Activated T-helper 2 cell treated with anti-CD3 and anti-CD28 coated beads, Interferon-gamma antibody, Interleukin-2, Interleukin-4, amounts not matched to agents 10 μg/mL and 5 μg/mL and 100 μg/mL, durations not matched to agents 14 hours and 24 hours and 36 hours (primary cell): ENCODE results near the gene MUC13. TPM values are rescaled to one million over a fixed set of nuclear protein-coding genes. Genes with fewer than 3 reads are reported as not detected.

Experiments used
- DNase-seq: peaks from one replicate; pipeline ENCODE4 v3.0.0; 2021; ENCODE audit warnings: low spot score
- H3K27ac Mint-ChIP-seq: one replicate; pipeline ENCODE4 v1.8.0; 2021; ENCODE audit warnings: mixed read lengths
- H3K27me3 Mint-ChIP-seq: one replicate; pipeline ENCODE4 v1.8.0; 2021; ENCODE audit warnings: low read depth, mixed read lengths
- H3K36me3 Mint-ChIP-seq: one replicate; pipeline ENCODE4 v1.8.0; 2021; ENCODE audit warnings: low read depth, mixed read lengths
- H3K4me1 Mint-ChIP-seq: one replicate; pipeline ENCODE4 v1.8.0; 2021; ENCODE audit warnings: low read depth, mixed read lengths
- H3K4me3 Mint-ChIP-seq: one replicate; pipeline ENCODE4 v1.8.0; 2021; ENCODE audit warnings: low read depth, mild to moderate bottlenecking, moderate library complexity, mixed read lengths
- H3K9me3 Mint-ChIP-seq: one replicate; pipeline ENCODE4 v1.8.0; 2021; ENCODE audit warnings: mixed read lengths
- intact Hi-C: fragments of 100-400 bp; cut with micrococcal nuclease; formaldehyde crosslinking; loops from one replicate; pipeline ENCODE4 v1.15.1; 2023
- total RNA-seq: library from RNA; stranded (reverse); gene quantifications from 2 replicates; pipeline ENCODE4 v1.2.3, GENCODE V29; 2022

Gene MUC13
- not detected in 2 replicates for total RNA-seq

DNA sequence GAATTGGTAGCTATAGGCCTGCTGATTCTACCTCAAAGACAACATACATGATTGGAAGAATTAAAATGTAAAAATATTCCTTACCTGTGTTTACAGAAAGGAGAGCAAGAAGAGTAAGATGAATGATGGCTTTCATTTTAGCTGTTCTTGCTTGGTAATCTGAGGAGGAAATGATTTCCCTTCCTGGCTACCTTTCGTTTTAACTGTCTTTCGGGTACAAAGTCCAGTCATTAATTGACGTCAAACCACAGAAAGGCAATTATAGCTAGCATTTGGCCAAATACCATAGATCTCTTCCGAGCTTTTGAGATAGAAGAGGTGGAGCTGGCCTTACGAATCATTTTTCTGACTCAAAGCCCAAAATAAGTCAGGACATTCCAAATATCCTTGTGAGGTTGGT lies at the start of gene MUC13:
MUC13 (minus strand) TSS at position 175 of the 400 bp plus-strand sequence; CDS start at position 136, 39 bp downstream.
- DNase-seq, result no peak
- Mint-ChIP-seq H3K27ac (no peak within 1 kb of the TSS), H3K27me3 (peaks cover 45% of the 10 kb centered on the region), H3K4me3 (no peak within 1 kb of the TSS), H3K36me3 (no peaks in the 10 kb centered on the region), H3K9me3 (no peaks in the 10 kb centered on the region), H3K4me1 (no peaks in the 10 kb centered on the region)
- intact Hi-C loops, result no loop called here

- H3K27me3 Mint-ChIP-seq, result no peaks in the 10 kb centered on the region
- intact Hi-C loops, result no loop called here
- DNase-seq, result no peak
- H3K9me3 Mint-ChIP-seq, result no peaks in the 10 kb centered on the region
- H3K27ac Mint-ChIP-seq, result no peak overlapping the region
- H3K4me3 Mint-ChIP-seq, result no peak overlapping the region
- H3K4me1 Mint-ChIP-seq, result no peaks in the 10 kb centered on the region
- peaks cover 24% of the 10 kb centered on the region for H3K36me3 Mint-ChIP-seq
These were observed 48.3 kb upstream of the MUC13 start for GRCh38 chr3:124982855-124983254.

DNA sequence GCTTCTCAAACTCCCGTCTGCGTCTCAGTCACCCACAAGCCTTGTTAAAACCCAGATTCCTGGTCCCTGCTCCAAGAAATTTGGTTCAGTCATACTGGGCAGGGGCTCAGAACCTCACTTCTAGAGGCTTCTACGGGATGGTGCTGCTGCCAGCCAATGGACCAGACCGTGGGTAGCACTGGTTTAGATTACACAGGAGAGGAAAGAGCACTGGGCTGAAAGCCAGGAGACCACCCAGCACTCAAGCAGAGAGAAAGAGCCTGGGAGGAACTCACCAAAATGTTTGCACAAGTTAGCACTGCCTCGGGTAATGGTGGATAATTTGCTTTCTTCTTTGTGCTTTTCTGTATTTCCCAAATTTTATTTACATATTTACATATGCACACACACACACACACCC lies 46.9 kb upstream of the MUC13 start:
- Mint-ChIP-seq H3K4me3 (no peak overlapping the region), H3K27ac (no peak overlapping the region), H3K9me3 (no peaks in the 10 kb centered on the region), H3K27me3 (no peaks in the 10 kb centered on the region), H3K36me3 (peaks cover 38% of the 10 kb centered on the region), H3K4me1 (no peaks in the 10 kb centered on the region)
- intact Hi-C loops, result no loop called here
- DNase-seq, result no peak

DNA sequence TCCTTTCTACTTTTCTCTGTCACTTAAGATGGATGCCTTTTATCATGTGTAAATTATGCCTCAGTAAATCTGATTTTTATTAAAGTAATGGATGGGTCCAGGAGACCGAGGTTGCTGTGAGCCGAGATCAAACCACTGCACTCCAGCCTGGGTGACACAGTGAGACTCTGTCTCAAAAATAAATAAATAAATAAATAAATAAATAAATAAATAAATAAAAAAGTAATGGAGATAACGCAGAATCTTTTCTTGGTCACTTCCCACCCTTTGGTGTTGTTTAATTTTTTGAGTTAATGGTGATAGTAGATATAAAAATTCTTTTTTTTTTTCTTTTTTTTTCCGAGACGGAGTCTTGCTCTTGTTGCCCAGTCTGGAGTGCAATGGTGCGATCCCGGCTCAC lies 44.1 kb upstream of the MUC13 start:
- Mint-ChIP-seq H3K27ac (no peak overlapping the region), H3K9me3 (no peaks in the 10 kb centered on the region), H3K4me3 (no peak overlapping the region), H3K27me3 (no peaks in the 10 kb centered on the region), H3K36me3 (peaks cover 47% of the 10 kb centered on the region), H3K4me1 (no peaks in the 10 kb centered on the region)
- intact Hi-C loops, result no loop called here
- DNase-seq, result no peak

- Mint-ChIP-seq H3K4me3 (no peak overlapping the region), H3K27ac (no peak overlapping the region), H3K27me3 (no peaks in the 10 kb centered on the region), H3K9me3 (no peaks in the 10 kb centered on the region), H3K36me3 (peaks cover 55% of the 10 kb centered on the region), H3K4me1 (no peaks in the 10 kb centered on the region)
- DNase-seq, result no peak
- intact Hi-C loops, result no loop called here
These were observed 41.8 kb upstream of the MUC13 start for GRCh38 chr3:124976383-124976782.

DNA sequence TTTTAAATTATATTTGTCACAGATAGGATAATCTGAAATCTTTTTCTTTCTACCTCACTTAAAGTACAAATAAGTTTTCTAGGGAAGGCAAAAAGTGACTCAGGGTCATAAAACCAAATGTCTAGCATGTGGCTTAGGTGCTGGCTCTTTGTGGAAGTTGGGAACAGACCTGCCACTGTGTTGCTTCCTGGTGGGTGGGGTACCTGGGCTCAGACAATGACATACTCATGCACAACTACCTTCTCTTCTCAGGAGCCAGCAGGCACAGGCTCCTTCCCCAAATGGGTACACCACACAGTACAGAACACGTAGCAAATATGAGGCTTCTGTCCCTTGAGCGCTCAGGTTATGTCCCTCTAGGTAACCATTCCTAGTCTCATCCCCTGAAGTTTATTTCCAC lies 40.1 kb upstream of the MUC13 start:
- DNase-seq, result no peak
- Mint-ChIP-seq H3K27me3 (no peaks in the 10 kb centered on the region), H3K9me3 (no peaks in the 10 kb centered on the region), H3K4me1 (no peaks in the 10 kb centered on the region), H3K27ac (no peak overlapping the region), H3K4me3 (no peak overlapping the region), H3K36me3 (peaks cover 66% of the 10 kb centered on the region)
- intact Hi-C loops, result no loop called here

DNA sequence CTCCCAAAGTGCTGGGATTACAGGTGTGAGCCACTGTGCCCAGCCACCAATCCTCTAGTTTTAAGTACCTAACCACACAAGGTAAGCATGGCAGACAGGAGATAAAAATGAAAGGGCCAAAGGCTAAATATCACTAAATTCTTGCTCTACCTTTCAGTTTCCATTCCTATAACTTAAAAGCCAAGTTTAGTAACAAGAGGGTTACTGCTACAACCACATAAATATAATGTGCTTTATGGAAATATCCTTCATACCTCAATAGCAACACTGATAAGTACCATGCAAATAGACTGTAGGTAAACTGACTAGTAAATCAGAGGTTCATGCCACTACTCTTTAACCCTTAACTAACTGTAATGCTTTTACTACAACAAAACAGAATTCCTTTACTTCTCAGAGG lies 38.7 kb upstream of the MUC13 start:
- Mint-ChIP-seq H3K4me1 (no peaks in the 10 kb centered on the region), H3K4me3 (no peak overlapping the region), H3K36me3 (peaks cover 68% of the 10 kb centered on the region), H3K27me3 (no peaks in the 10 kb centered on the region), H3K9me3 (no peaks in the 10 kb centered on the region), H3K27ac (no peak overlapping the region)
- intact Hi-C loops, result no loop called here
- DNase-seq, result no peak

GRCh38 chr3:124972457-124972856 lies 37.9 kb upstream of the MUC13 start:
- peaks cover 67% of the 10 kb centered on the region for H3K36me3 Mint-ChIP-seq
- H3K4me3 Mint-ChIP-seq, result no peak overlapping the region
- H3K27me3 Mint-ChIP-seq, result no peaks in the 10 kb centered on the region
- DNase-seq, result no peak
- H3K9me3 Mint-ChIP-seq, result no peaks in the 10 kb centered on the region
- H3K4me1 Mint-ChIP-seq, result no peaks in the 10 kb centered on the region
- intact Hi-C loops, result no loop called here
- H3K27ac Mint-ChIP-seq, result no peak overlapping the region

DNA sequence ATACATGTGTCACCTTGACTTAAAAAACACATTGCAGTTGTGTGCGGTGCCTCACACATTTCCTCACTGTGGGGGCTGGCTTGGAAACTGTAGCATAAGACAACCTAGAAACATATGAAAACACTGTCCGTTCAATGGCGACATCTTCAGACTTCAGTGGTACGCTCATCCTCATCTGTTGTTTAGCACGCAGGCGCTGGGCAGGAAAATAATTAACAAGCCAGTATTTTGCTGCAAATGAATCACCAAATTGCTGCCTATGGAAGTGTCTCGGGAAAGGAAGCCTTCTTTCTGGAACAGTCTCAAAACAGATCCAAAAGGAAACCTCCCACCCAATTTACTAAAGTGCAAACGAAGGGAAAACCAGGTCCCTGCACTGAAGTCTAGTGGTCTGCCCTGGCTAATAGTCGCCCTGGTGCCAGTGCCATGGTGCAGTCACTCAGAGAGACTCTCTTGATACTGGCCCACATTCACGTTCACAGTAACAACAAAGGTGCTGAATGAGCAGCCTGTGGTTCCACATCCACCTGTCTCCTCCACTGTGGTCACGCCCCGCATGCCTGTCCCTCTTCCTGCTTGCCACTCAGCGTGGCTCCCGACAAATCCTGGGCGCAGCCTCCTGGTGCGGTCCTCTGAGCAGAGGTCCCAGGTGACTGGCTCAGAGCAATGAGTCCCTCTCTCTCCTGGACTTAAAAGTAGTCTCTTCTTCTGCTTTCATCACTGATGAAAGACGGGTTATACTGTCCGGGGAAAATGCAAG lies 35.6 kb upstream of the MUC13 start:
- Mint-ChIP-seq H3K4me1 (no peaks in the 10 kb centered on the region), H3K27ac (no peak overlapping the region), H3K9me3 (no peaks in the 10 kb centered on the region), H3K36me3 (peaks cover 47% of the 10 kb centered on the region), H3K4me3 (no peak overlapping the region), H3K27me3 (no peaks in the 10 kb centered on the region)
- intact Hi-C loops, result no loop called here
- no peak for DNase-seq

- Mint-ChIP-seq H3K36me3 (peaks cover 44% of the 10 kb centered on the region), H3K4me1 (no peaks in the 10 kb centered on the region), H3K4me3 (no peak overlapping the region), H3K27ac (no peak overlapping the region), H3K27me3 (no peaks in the 10 kb centered on the region), H3K9me3 (no peaks in the 10 kb centered on the region)
- intact Hi-C loops, result no loop called here
- DNase-seq, result no peak
These were observed 34.6 kb upstream of the MUC13 start for GRCh38 chr3:124969190-124969589.

GRCh38 chr3:124967964-124968363 lies 33.4 kb upstream of the MUC13 start:
- H3K27me3 Mint-ChIP-seq, result peaks cover 2% of the 10 kb centered on the region
- no peaks in the 10 kb centered on the region for H3K9me3 Mint-ChIP-seq
- H3K4me1 Mint-ChIP-seq, result no peaks in the 10 kb centered on the region
- DNase-seq, result no peak
- peaks cover 32% of the 10 kb centered on the region for H3K36me3 Mint-ChIP-seq
- intact Hi-C loops, result no loop called here
- no peak overlapping the region for H3K27ac Mint-ChIP-seq
- no peak overlapping the region for H3K4me3 Mint-ChIP-seq

DNA sequence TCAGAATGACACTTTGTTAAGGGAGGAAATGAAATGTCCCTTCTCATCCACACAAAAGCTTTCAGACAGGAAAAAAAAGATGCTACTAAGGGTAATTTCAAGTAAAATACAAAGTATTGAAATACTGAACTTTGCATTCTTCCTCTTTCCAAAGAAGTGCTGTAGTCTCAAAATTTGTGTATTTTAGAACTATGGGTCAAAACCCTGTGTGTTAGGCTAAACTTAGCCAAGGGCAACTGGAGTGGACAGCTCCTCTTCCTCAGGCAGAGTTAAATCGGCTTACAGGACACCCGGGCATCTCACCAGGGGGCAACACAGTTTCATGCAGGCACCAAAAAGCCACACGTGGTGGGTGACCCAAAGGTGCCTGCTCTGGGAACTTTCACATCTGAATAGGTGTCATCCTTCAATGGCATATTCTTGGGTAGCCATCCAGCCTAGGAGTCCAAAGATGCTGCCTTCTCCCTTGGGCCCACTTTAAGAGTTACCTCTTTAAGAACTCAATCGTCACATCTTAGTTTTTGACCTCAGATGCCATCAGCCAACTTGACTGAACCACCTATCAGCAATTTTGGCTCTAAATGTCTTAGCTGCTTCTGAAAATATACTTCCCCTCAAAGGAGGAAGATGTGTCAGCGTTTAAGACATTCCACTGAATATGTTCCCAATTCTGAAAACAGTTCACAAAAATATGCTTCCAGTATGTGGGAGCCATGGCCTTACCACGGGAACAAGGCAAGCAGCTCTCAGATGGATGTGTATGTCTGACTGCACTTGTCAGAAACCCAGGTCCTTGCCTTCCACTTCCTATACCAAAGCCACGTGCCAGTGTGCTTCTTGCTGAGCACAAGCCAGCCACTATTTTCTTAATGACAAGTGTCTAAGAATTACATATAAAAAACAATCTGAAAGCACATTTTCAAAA lies 32.2 kb upstream of the MUC13 start:
- Mint-ChIP-seq H3K4me3 (no peak overlapping the region), H3K27ac (no peak overlapping the region), H3K9me3 (no peaks in the 10 kb centered on the region), H3K4me1 (no peaks in the 10 kb centered on the region), H3K27me3 (peaks cover 9% of the 10 kb centered on the region), H3K36me3 (peaks cover 25% of the 10 kb centered on the region)
- intact Hi-C loops, result no loop called here
- no peak for DNase-seq

DNA sequence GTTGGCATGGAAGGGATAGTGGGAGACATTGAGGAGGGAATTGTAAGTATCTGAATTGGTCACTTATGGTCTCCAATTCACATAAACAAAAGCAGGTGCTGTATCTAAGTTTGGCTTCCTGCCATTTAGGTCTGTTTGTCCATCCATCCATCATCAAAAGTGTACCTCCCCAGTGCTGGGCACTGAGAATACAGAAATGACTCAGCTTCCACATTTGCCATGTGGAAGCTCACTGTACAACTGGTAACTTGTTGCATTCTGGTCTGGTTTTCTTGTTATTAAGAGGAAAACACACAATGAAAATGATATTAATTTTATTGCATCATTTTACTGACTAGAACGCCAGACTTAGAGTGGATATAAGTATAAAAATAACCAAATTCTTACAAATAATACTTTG lies 30.9 kb upstream of the MUC13 start:
- Mint-ChIP-seq H3K36me3 (peaks cover 17% of the 10 kb centered on the region), H3K27me3 (peaks cover 10% of the 10 kb centered on the region), H3K4me3 (no peak overlapping the region), H3K27ac (no peak overlapping the region), H3K4me1 (no peaks in the 10 kb centered on the region), H3K9me3 (no peaks in the 10 kb centered on the region)
- no peak for DNase-seq
- intact Hi-C loops, result no loop called here
